H1 (cell line): Measurements from ENCODE around the gene MRPL55. TPM values are rescaled to one million over a fixed set of nuclear protein-coding genes. Genes with fewer than 3 reads are reported as not detected.

Experiments used
- CBX8 ChIP-seq: fragments of 300-800, 300-1000 bp; sonication (generic); IDR thresholded peaks from 2 replicates; pipeline ENCODE4 v1.7.1; 2016; ENCODE audit warnings: low read depth, low read length, borderline replicate concordance
- EZH2 ChIP-seq: fragments of 200-600 bp; sonication (generic); IDR thresholded peaks from 2 replicates; pipeline ENCODE4 v1.7.1; 2012; ENCODE audit warnings: low read depth, mild to moderate bottlenecking, moderate library complexity, low read length, inconsistent platforms; ENCODE audit not compliant: severe bottlenecking
- HDAC6 ChIP-seq: IDR thresholded peaks from one replicate; pipeline ENCODE4 v1.7.1; 2012; ENCODE audit warnings: low read depth, mild to moderate bottlenecking, inconsistent platforms, low read length, moderate library complexity
- MAFK ChIP-seq: IDR thresholded peaks from 2 replicates; pipeline ENCODE4 v1.6.1; 2012; ENCODE audit warnings: low read depth, mild to moderate bottlenecking, improper control_type of control experiment, low read length
- RAD21 ChIP-seq, 2 experiments: IDR thresholded peaks in 1 of 2; conservative IDR thresholded peaks in 1 of 2; 2 replicates each; pipeline ENCODE4 v1.6.1; 2011; ENCODE audit warnings: low read depth in 2 of 2, low read length in 2 of 2, improper control_type of control experiment in 1 of 2, inconsistent platforms in 1 of 2, mild to moderate bottlenecking in 1 of 2, moderate library complexity in 1 of 2
- RFX5 ChIP-seq: IDR thresholded peaks from 2 replicates; pipeline ENCODE4 v1.6.1; 2011; ENCODE audit warnings: low read depth, low read length, improper control_type of control experiment, borderline replicate concordance
- SP2 ChIP-seq: IDR thresholded peaks from 2 replicates; pipeline ENCODE4 v1.6.1; 2012; ENCODE audit warnings: mild to moderate bottlenecking, low read length, inconsistent platforms
- TEAD4 ChIP-seq: IDR thresholded peaks from 2 replicates; pipeline ENCODE4 v1.6.1; 2012; ENCODE audit warnings: low read depth, low read length, inconsistent platforms, mixed read lengths
- polyA plus RNA-seq, 7 experiments: library from polyadenylated mRNA; depleted of rRNA in 3 of 7; stranded (reverse) in 5 of 7; unstranded in 2 of 7; fragments of >200 nt in 5 of 7; fragments of 200-250 nt in 2 of 7; gene quantifications; 1 replicate in 5 of 7; 2 replicates in 1 of 7; 4 replicates in 1 of 7; pipeline versions ENCODE4 v1.2.1 to v1.2.3, GENCODE V29; 2011 to 2013; ENCODE audit warnings: missing spikeins in 2 of 7, mixed read lengths in 2 of 7
- total RNA-seq: library from RNA; stranded (reverse); fragmentation: NEBNext Ultra II Directional; extraction: Animal tissue kit (Norgen Biotek cat#: 25700); gene quantifications from 2 replicates; pipeline ENCODE4 v1.2.1, GENCODE V29; 2021
- TF ChIP-seq, protein P1 (sequence below): IDR thresholded peaks from 2 replicates; pipeline ENCODE4 v1.6.1; 2012; ENCODE audit warnings: low read length, inconsistent platforms

MRPL55 gene
- total and polyA plus RNA-seq, 2 of the 8 experiments (the other 6 are each of a cell fraction or from before 2014, with no cell fraction given) = 59.0 to 244 TPM

DNA sequence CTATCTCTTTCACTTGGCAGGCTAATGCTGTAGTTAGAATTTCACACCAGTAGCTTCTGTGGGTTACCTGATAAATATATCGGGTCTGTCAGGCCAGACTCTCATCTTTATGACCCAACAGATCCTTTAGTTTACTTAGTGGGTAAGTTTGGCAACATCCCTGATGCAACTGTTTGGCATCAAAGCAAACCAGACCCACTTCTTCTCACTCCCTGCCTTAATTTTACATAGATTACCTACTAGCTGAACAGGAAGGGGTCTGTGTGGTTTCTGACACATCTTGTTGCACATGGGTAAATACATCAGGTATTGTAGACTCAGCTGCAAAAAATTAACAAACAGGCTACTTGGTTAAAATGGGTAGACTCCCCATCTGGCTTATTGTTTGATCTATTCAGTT lies 27.8 kb upstream of the MRPL55 start (continued):
- TF ChIP-seq, protein P1, sequence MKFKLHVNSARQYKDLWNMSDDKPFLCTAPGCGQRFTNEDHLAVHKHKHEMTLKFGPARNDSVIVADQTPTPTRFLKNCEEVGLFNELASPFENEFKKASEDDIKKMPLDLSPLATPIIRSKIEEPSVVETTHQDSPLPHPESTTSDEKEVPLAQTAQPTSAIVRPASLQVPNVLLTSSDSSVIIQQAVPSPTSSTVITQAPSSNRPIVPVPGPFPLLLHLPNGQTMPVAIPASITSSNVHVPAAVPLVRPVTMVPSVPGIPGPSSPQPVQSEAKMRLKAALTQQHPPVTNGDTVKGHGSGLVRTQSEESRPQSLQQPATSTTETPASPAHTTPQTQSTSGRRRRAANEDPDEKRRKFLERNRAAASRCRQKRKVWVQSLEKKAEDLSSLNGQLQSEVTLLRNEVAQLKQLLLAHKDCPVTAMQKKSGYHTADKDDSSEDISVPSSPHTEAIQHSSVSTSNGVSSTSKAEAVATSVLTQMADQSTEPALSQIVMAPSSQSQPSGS = no peak
- TF ChIP-seq MAFK (no peak), RFX5 (no peak), TEAD4 (no peak), EZH2 (no peak), CBX8 (no peak), SP2 (no peak), RAD21 (IDR thresholded peaks at IDR 0.05 in 1 of 2, conservative IDR thresholded peaks at IDR 0.05 in 1 of 2; ENCODE audit: low read depth in 2 of 2, low read length in 2 of 2) (no peak), HDAC6 (no peak)
- TF ChIP-seq, all 59 proteins: peak for 0
